T-helper 2 cell (primary cell): Measurements from ENCODE around the gene RABL2B.

ENCODE experiments used
- DNase-seq, 5 experiments: peaks; one replicate each; pipeline versions ENCODE4 v3.0.0 to v3.0.0-alpha.2; 2012 to 2022

RABL2B gene

GRCh38 chr22:50737728-50738648 is 45.4 kb downstream of the RABL2B start, which contains the start of gene ACR:
Gene ACR (plus strand): TSS chr22:50738204. CDS start chr22:50738236, 32 bp downstream.
- no peak for DNase-seq

GRCh38 chr22:50735739-50736030 is 47.8 kb downstream of the RABL2B start:
- DNase-seq, result no peak

- DNase-seq, result no peak
Measured at GRCh38 chr22:50734986-50735738, 48.3 kb downstream of the RABL2B start.

GRCh38 chr22:50734343-50734771 is 49.1 kb downstream of the RABL2B start:
- DNase-seq, result no peak

GRCh38 chr22:50733521-50734342 is 49.7 kb downstream of the RABL2B start:
- no peak for DNase-seq

GRCh38 chr22:50732681-50733080 is 50.8 kb downstream of the RABL2B start:
- DNase-seq, result no peak

GRCh38 chr22:50731811-50732624 is 51.4 kb downstream of the RABL2B start:
- DNase-seq, result peak in 4 of 5 experiments; percentile 17 to 74 (median 48)

- no peak for DNase-seq
Measured at GRCh38 chr22:50730941-50731661, 52.3 kb downstream of the RABL2B start.

GRCh38 chr22:50730013-50730891 is 53.2 kb downstream of the RABL2B start:
- no peak for DNase-seq

GRCh38 chr22:50729391-50730012 is 53.9 kb downstream of the RABL2B start:
- DNase-seq, result no peak

GRCh38 chr22:50728523-50728931 is 54.9 kb downstream of the RABL2B start:
- no peak for DNase-seq

- DNase-seq, result no peak
Measured at GRCh38 chr22:50727678-50728522, 55.5 kb downstream of the RABL2B start.

- no peak for DNase-seq
Measured at GRCh38 chr22:50726643-50727340, 56.6 kb downstream of the RABL2B start.

GRCh38 chr22:50725597-50725996 is 57.8 kb downstream of the RABL2B start:
- DNase-seq, result no peak

- no peak for DNase-seq
Measured at GRCh38 chr22:50724616-50725015, 58.8 kb downstream of the RABL2B start.

- no peak for DNase-seq
Measured at GRCh38 chr22:50723991-50724390, 59.4 kb downstream of the RABL2B start.

- no peak for DNase-seq
Measured at GRCh38 chr22:50722716-50723428, 60.6 kb downstream of the RABL2B start.
